ENCODE results near the gene RNF10.
"Not testable (repeated sequence)": the region's sequence is repeated elsewhere in the genome, so short reads cannot be mapped to it uniquely, and the experiment has no call there.

DNA sequence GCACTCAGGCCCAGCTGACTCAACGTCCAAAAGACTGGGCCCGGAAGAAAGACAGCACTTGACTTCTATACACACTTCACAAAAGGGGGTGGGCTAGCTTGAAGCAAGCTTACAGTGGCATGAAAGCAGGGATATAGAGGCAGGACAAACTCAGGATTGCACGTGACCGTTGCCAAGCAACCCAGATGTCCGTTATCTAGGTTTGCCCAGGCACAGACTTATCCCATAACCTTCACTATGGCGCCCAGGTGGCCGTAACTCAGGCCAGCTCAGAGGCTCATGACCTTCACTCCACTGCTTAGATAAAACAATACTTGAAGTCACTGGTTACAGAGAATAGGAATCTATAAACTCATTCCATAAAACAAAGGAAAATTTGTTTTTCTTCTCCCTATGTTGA lies 46.6 kb upstream of the RNF10 start:
- TF ChIP-seq, protein P1, sequence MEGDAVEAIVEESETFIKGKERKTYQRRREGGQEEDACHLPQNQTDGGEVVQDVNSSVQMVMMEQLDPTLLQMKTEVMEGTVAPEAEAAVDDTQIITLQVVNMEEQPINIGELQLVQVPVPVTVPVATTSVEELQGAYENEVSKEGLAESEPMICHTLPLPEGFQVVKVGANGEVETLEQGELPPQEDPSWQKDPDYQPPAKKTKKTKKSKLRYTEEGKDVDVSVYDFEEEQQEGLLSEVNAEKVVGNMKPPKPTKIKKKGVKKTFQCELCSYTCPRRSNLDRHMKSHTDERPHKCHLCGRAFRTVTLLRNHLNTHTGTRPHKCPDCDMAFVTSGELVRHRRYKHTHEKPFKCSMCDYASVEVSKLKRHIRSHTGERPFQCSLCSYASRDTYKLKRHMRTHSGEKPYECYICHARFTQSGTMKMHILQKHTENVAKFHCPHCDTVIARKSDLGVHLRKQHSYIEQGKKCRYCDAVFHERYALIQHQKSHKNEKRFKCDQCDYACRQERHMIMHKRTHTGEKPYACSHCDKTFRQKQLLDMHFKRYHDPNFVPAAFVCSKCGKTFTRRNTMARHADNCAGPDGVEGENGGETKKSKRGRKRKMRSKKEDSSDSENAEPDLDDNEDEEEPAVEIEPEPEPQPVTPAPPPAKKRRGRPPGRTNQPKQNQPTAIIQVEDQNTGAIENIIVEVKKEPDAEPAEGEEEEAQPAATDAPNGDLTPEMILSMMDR (IDR thresholded peaks at IDR 0.05 in 8 of 11, conservative IDR thresholded peaks at IDR 0.05 in 3 of 11): not testable (repeated sequence)
- not testable (repeated sequence) for TF ChIP-seq POLR2A, POLR2AphosphoS5 (IDR thresholded peaks at IDR 0.05)
